DMS153 treated with DMSO at 0.1 percent for 48 hours (cell line): Measurements from ENCODE around the gene MACROD2.

ENCODE experiments used
- DNase-seq: peaks from one replicate; lab custom pipeline; 2025; ENCODE audit not compliant: unreplicated experiment; lab: John Stamatoyannopoulos, UW

The MACROD2 gene

DNA sequence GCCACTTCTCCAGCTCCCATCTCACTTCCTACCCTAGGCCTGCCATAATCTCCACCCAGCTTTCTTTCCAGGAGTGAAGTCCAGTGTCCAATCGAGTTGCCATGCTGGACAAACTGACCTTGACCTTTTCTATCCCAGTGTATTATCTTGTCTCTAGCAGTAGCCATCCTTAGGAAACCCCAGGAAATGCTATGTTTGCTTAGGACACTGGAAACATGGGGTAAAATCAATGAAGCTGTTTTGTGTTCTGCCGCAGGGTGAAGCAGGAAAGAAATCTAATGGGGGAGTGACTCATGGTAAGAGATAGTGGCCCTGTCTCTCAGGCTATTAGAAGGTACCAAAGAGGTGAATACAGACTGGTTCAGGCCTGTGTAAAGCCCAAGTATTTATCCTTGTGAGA is 1452.2 kb downstream of the MACROD2 start:
- no peak for DNase-seq

DNA sequence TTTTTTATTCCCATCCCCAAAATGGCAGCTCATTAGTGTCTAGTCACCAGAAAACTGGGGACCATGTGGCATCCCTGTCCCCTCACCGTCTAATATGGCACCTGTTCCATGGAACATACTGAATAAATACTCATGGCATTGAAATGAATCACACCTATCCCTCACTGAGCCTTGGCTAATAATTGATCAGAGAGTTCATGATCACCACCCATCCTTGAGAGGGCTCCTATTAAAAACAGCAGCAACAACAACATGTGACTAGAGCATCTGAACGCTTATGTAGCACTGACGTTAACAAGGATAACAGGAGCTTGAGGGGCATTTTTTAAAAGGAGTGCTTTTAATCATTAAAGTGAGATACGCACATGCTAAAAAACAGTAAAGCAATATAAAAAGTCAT is 1453.7 kb downstream of the MACROD2 start:
- no peak for DNase-seq

DNA sequence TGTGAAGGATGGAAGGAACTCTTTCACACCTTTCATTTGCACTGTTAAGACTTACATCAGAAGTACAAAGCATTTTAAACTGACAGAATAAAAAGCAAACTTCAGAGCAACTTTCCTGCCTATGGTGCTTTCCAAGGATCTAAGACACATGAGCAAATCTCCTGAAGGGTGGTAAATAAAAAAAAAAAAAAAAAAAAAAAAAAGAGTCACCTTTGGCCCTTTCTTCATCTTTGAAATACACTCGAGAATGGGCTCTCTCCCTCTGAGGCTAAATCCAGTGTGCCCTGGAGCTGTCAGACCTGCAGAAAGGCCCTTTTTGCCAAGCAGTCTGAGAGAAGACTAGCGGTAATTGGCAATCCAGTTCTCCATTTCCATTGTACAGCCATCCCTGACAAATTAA is 1455.9 kb downstream of the MACROD2 start:
- DNase-seq, result no peak

DNA sequence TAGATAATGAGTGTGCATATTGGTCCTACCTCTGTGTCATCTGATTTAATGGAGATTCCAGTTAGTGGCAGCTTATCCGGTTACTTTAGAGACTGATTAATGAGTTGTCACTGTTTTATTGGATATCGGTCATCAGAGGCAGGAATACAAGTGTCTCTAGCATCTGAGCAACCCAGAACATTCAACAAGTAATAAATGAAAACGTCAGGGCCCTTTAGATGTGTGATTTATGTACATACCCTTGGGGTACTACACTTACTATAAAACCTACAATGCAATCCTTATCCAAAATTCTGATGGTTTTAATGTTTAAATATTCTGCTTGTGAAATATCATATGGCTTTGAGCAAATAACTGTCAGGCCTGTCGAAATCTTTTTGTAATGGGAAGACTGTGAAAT is 1460.0 kb downstream of the MACROD2 start:
- DNase-seq, result no peak

DNA sequence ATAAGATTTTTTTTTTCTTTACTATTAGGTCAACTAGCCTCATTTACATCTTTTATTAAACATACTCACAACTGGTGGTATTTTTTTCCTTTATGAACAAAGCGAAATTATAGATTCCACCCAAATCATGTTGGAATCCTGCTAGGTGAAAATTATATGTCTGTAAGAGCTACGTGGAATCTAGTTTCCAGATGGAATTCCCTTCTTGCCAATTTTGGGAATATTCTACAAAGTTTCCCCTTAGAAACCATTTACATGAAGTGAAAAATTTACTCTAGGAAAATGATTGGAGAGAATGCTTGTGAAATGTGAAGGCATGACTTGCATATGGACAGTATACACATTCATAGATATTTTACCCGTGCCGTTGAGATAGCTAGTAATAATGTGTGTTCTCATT is 1466.6 kb downstream of the MACROD2 start:
- no peak for DNase-seq

DNA sequence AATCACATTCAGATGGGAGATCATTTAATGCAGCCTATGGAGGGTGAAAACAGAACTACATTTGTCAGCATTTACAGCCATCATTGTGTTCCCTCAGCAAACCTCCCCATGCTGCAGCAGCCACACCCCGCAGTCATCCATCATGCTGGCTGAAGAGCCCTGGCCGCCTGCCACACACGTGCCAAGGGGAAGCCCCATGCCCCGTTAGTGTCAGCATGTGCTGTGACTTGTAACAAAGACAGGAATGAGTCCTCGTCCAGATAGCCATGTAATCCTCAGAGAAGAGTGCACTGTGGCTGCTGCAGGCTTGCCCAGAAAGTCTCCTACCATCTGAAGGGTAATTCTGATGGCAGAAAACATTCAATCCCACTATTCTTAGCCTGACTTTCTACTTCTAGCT is 1480.2 kb downstream of the MACROD2 start:
- peak; percentile 78 for DNase-seq

DNA sequence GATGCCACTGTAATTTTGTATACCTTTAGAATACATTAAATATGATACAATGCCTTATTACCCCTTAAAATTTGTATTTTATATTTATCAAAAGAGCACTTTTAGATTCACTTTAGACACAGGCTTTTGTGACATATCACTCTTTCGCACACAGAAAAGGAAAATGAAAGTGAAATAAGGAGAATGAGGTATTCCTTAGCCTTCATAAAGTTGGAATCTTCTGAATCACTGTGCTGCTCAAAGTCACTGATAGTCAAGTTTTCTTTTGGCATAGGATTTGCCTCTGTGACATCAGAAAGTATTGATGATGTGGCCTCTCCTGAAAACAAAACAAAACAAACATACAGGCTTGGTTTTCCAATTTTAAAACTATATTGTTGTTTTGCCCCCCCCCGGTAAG is 1480.9 kb downstream of the MACROD2 start:
- DNase-seq, result no peak

DNA sequence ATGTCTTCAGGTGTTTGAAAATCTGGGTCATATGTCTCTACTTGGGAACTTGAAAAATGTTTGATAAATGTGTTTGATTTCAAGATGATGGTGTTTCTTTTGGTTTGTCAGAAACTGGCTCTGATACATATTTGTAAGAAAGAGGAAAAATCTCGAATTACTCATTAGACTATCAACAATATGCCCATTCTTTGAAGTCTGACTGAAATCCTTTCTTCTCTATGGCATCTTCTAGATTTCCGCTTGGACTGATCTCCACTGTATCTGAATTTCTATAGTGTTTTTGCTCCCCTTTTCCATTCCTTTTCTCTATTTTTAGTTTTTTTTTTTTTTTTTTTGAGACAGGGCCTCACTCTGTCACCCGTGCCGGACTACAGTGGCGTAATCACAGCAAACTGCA is 1481.5 kb downstream of the MACROD2 start:
- no peak for DNase-seq

DNA sequence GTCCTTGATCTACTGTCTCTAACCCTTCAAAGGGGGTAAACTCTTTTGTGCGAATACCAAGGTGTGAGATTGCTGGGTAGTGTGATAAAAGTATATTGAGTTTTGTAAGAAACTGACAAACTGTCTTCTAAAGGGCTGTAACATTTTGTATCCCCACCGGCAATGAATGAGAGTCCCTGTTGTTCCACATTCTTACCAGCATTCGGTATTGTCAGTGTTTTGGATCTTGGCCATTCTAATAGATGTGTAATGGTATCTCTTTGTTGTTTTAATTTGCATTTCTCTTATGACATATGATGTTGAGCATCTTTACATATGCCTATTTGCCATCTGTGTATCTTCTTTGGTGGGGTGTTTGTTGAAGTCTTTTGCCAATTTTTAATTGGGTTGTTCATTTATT is 1487.2 kb downstream of the MACROD2 start:
- no peak for DNase-seq

DNA sequence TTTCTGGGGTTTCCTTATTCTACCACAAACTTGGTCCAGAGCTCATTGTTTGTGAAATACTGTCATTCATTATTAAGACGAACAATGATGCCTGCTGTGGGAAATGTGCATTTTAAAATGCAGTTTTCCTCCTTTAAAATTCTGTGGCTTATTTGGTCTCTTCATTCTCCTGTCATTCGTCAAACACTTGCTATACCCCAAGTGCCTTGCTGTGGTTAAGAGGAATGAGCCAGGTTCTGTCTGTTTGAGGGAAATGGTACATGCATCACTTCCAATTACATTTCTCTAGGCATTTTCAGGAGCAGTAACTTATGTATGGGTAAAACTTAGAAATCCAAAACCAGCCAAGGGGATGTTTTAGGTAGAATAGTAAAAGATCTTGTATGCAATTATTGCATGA is 1490.2 kb downstream of the MACROD2 start:
- DNase-seq, result no peak

DNA sequence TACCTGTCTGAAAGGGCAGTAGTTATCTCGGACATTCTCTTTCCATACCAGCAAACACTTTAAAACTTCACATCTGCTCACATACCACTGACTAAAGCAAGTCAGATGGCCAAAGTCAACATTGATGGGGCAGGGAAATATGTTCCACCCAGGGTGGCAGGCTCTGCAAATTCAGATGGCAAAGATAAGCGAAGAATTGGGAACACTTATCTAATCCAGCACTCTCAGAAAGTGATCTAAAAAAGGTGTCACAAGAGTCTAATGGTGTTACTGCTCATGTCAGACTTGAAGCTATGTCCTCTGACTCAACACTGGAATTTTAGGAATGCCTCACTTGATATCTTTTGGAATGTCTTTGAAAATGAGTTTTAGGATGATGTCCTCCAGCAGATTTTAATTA is 1491.7 kb downstream of the MACROD2 start:
- DNase-seq, result no peak

DNA sequence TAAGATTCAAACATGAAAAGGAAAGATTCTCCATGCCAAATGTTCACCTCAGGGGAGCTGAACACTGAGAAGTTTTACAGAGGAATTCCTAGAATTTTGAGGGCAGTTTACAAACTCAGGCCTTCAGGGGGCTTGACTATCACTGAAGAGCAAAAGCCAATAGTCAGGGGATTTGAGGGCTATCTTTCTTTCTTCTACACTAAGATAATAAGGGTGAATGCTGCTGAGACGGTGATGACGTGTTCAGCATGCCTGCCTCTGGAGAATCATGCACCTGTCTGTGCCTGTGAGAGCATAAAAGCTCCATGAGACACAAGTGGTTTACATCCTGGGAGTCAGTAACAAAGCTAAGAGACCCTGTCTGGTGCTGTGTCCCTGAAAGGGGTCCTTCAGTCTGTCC is 1492.4 kb downstream of the MACROD2 start:
- no peak for DNase-seq

DNA sequence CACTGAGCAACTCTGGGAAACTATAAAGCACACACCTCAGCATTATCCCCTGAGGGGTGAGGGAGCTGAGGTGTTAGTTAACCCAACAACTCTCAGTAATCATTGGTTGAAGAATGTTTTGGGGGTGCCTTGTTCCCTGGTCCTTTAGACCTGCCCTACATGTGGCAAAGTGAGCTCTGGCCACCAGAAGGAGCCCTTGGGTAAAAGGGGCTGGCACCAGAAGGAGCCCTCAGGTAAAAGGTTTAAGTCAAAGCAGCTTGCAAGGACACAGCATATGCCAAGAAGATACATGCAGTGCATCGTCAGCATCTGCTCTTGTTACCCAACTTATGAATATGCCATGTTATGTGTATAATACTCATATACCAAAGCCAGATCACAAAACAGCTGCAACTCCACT is 1496.3 kb downstream of the MACROD2 start:
- DNase-seq, result no peak

DNA sequence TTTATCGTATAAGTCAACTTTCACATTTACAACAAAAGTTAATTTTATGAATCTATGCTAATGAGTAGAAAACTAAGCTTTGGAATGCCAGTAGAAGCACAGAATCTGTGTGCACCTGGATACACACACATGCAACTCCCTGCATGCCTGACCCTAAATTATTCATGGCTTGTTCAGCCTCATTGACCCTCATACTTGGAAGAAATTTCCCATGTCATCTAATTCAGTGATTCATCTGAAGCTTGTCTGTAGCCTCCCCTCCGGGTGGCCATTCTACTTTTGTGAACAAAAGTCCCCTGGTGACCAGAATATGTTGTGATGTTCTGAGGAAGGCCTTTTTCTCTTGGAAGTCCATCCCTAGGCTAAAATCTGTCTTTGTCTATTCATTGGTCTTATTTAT is 1499.5 kb downstream of the MACROD2 start:
- no peak for DNase-seq

DNA sequence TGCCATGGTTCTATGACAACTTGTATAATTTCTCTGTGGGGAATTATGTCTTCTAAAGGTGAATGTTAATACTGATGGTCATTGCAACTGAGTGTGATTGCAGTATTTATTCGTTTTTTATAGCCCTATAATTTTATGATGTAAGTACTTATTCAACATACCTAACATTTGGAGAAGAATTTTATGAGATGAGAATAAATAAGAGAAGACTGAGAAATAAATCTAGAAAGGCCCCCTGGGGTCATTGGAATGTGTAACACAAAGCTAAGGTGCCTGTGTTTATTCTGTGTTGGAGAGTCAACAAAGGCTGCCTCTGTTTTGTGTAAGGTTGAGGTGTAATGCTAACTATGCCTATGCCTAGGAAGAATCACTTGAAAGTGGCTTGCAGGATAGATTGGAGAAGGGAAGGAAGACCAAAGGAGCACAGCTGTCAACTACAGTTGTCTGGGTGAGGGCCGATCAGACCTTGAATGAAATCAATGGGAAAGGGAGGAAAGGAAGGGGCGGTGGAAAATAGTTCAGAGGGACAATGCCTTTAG is 1501.3 kb downstream of the MACROD2 start:
- DNase-seq, result no peak

DNA sequence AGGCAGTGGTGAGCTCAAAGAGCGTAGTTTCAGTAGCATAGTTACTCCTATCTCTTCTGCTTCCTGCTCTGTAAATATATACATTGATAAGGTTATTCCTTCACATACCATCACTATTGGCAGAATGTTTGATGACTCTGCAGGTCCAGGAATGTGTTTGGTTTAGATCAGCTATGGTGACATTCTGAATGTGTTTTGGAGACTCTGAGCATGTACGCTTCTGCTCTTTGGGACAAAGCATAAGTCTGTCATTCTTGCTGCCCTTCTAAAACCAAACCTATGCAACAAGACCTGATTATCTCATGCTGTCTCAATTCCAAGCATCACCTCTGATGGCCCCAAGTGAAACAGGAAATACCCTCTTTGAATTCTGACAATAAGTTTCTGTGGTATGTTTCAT is 1503.6 kb downstream of the MACROD2 start:
- DNase-seq, result no peak

DNA sequence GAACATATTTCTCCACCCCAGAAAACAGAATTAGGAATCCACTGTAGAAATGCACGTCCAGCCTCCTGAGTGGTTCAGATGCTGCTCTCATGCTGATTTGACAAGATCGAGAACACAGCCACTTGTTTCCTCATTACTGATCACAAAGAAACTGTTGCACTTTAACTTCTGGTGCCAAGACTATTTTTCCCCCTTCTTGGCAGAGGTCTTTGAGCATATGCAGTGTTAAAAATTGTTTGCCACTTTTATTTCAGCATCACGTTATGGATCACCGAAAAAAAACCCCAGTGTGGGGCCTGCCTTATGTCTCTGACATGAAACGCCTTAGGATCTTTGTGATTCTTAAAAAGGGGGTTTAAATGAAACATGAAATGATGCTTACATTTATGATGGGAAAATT is 1511.0 kb downstream of the MACROD2 start:
- DNase-seq, result no peak

DNA sequence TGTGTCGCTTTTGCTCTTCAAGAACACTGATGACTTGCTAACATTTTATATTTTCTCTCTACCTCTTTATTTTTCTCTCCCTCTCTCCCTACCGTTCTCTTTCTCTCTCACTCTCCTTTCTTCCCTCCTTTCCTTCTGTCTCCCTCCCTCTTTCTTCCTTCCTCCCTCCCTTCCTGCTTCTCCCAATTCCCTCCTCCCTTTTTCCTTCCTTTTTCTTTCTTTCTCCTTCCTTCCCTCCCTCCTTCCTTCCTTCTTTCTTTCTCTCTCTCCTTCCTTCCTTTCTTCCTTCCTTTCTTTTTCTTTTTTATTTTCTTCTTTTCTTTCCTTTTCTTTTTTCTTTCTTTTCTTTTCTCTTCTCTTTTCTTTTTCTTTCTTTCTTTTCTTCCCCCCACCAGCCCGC is 1511.8 kb downstream of the MACROD2 start:
- no peak for DNase-seq

DNA sequence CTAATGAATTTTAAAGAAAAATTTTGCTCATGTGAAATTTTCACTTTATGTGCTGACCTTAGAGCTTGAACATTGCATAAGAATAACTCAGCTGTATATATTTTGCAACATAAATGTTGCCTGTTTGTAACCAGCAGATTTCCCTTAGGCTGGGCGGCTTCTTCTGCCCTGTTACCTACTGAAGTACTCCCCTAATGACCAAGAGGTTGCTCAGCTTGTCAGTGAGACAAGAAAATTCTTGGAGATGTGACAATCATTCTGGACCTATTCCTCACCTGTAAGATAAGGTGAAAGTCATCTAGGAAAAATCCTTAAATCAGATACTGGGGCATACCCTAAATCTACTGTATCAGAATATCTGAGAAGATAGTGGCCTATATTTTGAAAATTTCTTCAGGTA is 1516.2 kb downstream of the MACROD2 start:
- DNase-seq, result no peak

DNA sequence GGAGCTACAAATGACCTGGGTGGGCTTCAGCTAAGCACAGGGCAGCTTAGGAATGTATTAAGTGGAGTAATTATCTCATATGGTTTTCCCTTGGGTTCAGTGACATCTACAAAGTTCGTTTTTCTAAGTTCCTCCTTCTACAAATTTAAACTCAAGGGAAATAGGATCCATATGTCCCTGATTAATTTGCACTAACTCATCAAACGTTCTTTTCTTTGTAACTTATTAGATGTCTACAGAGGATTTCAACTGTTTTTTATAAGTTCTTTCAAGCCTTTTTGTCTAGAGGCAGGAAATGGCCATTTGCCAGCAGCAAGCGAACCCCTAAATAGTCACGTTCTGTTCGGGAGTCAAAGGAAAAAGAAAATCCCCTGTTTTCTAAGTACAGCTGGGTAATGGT is 1517.6 kb downstream of the MACROD2 start:
- DNase-seq, result no peak

DNA sequence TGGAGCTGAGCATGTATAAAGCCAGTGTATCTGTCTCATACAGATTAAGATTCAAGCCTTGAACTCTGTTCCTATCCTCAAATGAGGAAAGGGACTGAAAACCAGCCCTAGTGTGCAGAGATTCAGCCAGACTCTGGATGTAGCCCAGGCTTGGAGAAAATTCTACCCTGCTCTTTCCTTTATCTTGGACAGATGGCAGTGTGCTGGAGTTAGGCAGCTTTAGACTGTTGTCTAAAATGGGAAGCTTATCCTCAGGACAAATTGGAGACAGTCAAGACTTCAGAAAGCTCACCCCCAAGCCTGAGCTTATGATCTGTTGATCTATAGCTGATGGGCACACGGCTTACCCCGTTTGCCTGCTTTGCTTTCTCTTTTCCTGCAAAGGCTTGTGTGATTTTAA is 1520.4 kb downstream of the MACROD2 start:
- DNase-seq, result no peak

DNA sequence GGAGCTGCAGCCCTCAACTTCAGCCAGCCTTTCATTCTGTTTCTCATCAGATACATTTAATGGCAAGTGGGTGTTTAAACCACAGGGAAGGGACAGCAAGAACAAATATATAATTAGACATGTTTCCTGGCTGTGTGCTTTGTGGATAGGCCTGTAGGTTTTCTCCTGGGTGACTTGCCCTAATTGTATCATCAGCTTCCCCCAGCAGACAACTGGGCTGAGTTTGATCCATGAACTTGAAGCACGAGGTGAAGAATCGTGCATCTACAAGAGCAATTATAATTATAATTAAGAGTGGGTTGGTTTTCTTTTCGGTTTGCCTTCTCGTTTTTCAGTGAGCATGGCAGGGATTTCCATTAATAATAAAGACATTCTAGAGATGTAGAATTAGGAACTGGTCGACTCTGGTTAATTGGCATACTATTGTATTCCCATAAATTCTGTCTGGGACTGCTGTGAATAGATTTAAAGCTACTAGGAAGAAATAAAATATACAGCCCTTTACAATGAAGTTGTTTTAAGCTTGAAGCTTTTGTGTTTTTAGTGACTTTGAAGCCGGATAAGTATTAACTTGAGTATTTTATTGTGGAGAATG is 1525.7 kb downstream of the MACROD2 start:
- no peak for DNase-seq

DNA sequence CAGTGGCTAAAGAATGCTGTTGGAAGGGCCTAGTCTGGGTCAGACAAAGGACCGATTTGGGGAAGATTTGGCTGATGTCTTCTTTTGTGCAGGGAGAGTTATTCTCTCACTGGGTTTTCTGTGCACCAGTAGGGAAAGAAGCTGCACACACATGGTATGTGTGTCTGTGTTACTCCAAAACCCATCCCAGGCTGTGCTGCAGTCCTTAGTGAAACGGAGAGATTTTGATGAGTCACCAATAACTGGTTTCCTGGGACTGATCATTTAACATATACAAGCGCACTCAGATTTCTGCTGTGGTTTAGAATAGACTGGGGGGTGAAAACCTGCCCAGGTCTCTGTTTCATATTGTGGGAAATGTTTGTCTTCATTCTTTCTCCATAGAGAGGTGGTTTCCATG is 1528.1 kb downstream of the MACROD2 start:
- no peak for DNase-seq
